ENCODE measurements around the gene ALG10B.

DNA sequence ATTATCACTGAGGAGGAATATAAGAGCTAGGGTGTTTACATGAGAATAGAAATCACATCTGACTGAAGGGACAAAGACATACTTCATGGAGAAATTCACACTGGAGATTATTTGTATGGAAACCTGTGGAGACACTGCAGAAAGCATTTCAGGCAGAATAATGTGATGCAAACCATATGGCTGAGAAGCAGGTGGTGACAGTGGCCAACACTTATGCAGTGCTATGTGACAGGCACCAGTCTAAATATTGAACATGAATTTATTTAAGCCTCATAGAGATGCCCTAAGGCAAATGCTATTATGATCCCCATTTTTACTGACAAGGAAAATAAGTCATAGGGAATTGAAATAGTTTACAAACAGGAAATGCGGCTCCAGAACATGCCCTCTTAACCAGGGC lies 16.2 kb downstream of the ALG10B start:
- TF ChIP-seq, protein P1, sequence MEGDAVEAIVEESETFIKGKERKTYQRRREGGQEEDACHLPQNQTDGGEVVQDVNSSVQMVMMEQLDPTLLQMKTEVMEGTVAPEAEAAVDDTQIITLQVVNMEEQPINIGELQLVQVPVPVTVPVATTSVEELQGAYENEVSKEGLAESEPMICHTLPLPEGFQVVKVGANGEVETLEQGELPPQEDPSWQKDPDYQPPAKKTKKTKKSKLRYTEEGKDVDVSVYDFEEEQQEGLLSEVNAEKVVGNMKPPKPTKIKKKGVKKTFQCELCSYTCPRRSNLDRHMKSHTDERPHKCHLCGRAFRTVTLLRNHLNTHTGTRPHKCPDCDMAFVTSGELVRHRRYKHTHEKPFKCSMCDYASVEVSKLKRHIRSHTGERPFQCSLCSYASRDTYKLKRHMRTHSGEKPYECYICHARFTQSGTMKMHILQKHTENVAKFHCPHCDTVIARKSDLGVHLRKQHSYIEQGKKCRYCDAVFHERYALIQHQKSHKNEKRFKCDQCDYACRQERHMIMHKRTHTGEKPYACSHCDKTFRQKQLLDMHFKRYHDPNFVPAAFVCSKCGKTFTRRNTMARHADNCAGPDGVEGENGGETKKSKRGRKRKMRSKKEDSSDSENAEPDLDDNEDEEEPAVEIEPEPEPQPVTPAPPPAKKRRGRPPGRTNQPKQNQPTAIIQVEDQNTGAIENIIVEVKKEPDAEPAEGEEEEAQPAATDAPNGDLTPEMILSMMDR (conservative IDR thresholded peaks at IDR 0.05 in 1 of 2, IDR thresholded peaks at IDR 0.05 in 1 of 2; ENCODE audit: low read depth in 1 of 2, low read length in 2 of 2): no peak
- no peak for TF ChIP-seq EZH2 (IDR thresholded peaks at IDR 0.05; ENCODE audit: low read length, missing control alignments)
